GM19463 (cell line): ENCODE data around the gene NR2F1.

ENCODE experiments used
- ATAC-seq: cut with Tn5 transposase; IDR thresholded peaks from one replicate; pipeline ENCODE4 v1.9.1; 2021; ENCODE audit warnings: mild to moderate bottlenecking, moderate library complexity; ENCODE audit not compliant: unreplicated experiment

The NR2F1 gene

DNA sequence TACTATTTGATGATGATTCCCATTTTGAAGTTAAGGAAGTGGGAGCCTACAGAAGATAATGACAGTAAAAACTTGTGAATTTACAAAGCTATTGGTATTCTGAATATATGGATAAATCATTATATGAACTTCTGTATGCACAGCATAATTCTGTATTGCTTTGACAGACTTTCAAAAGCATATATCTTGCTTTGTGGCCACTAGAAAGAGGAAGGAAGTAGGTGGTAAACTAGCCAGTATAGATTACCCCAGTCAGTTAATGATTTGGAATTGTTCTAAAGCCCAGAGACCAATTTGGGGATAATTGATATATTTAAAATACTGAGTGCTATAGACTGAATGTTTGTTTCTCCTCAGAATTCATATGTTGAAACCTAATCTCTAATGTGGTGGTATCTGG, 53.0 kb downstream of the NR2F1 start:
- peak; percentile 80 for ATAC-seq

GRCh38 chr5:93636837-93637236, 53.8 kb downstream of the NR2F1 start:
- no peak for ATAC-seq

- ATAC-seq, result no peak
Measured at GRCh38 chr5:93637697-93638096, 54.7 kb downstream of the NR2F1 start.

DNA sequence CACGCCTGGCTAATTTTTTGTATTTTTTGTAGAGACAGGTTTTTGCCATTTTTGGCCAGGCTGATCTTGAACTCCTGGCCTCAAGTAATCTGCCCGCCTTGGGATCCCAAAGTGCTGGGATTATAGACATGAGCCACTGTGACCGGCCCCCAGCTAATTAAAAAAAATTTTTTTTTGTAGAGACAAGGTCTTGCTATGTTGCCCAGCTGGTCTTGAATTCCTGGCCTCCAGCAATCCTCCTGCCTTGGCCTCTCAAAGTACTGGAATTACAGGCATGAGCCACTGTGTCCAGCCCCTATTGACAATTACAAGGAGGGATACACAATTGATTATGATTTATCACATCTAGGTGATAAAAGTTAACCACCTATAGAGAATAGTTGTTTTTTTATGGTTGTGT, 59.5 kb downstream of the NR2F1 start:
- no peak for ATAC-seq
